GM18868 (cell line): ENCODE measurements around the gene C11orf54.
"Not testable (repeated sequence)": the region's sequence is repeated elsewhere in the genome, so short reads cannot be mapped to it uniquely, and the experiment has no call there.

Experiments used
- ATAC-seq: cut with Tn5 transposase; IDR thresholded peaks from one replicate; pipeline ENCODE4 v1.9.1; 2021; ENCODE audit warnings: mild to moderate bottlenecking, moderate library complexity; ENCODE audit not compliant: unreplicated experiment

Gene C11orf54

DNA sequence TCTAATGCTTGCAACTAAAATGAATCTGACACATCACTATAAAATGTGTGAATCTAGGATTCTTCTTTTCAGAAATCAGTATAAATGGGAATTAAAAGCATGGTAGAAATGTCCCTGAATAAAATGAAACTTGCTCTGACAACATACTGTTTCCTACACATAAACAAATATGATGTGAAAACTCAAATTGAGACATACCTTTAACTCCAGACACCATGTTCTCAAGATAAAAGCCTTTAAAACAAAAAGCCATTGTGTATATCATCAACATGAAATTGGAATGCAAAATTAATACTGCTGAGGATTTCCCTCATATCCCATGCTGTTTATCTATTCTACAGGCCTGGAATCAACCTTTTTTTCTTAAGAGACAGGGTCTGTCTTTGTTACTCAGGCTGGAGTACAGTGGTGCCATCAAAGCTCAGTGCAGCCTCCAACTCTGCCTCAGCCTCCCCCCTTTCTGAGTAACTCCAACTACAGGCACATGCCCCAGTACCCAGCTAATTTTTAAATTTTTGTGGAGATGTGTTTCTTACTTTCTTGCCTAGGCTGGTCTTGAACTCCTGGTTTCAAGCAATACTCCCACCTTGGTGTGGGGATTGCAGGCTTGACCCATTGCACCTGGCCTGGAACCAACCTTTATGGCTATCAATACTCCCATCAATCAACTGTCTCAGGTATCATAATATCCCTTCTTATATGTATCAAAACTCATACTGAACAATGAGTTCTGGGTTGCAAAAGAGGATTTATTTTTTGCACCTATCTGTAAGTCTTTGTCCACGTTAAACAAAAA, 6.8 kb upstream of the C11orf54 start:
- no peak for ATAC-seq

DNA sequence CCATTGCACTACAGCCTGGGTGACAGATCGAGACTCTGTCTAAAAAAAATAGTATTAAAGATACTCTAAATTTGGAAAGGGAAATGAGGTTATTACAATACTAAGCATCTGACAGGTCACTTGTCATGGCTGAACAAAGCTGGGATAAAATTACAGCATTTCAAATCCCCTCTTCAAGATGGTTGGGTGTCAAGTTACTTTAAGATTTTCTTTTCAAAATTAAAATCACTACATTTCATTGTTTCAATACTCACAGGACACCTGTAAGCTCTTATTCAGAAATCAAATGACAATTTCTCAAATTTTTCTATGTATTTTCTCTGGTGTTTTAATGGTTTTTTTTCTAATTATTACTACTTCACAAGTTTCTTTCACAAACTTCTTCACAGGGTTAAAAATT, 5.8 kb upstream of the C11orf54 start:
- ATAC-seq: no peak

DNA sequence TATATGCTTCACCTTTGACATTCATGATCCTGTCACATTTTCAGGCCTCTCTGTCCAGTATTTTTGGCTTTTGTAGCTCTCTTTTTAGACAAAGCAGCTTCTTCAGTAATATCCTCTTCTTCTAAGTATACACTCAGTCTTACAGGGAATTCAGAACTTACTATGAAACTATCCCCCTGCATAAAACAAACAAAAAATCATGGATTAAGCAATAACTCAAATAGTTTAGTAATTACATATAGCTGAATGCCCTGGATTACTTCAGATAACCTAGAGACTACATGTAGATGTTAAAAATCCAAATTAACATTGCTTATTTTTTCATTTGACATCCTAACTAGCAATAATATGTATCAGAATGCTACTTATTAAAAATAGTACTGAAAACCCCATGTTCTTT, 5.3 kb upstream of the C11orf54 start:
- no peak for ATAC-seq

DNA sequence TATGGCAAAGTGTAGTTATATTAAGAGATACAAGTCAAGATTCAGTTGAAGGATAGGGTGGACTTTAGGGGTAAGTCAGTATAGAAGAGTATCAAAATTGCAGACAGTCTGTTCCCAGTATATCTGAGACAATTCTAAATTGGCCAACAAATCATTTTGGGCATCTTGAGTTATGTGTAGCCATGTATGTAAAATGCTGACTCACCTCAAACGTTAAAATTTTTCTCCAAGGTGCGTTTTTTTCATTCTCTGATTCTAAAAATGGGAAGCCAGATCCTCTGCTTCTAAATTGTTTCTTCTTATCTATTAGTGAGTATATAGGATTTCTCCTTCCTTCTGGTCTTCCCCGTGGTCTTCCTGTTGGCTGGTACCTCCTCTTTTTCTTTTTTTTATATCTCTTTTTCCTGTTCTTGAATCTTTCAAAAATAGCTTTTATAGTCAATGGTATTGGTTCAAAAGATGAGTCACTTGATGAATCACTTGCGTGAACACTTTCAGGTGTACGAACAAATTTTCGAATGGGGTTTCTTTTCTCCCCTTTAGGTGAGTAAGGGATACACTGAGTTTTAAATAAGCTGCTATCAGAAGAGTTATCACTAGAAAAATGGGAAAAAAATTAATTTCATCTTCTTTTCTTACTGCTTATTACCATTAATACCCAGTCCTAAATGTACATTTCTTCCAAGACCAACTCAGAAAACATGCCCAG, 3.4 kb upstream of the C11orf54 start:
- no peak for ATAC-seq

GRCh38 chr11:93738647-93739081, 2.8 kb upstream of the C11orf54 start:
- no peak for ATAC-seq

GRCh38 chr11:93740031-93740729, 1.3 kb upstream of the C11orf54 start:
- peak; percentile 13 for ATAC-seq

DNA sequence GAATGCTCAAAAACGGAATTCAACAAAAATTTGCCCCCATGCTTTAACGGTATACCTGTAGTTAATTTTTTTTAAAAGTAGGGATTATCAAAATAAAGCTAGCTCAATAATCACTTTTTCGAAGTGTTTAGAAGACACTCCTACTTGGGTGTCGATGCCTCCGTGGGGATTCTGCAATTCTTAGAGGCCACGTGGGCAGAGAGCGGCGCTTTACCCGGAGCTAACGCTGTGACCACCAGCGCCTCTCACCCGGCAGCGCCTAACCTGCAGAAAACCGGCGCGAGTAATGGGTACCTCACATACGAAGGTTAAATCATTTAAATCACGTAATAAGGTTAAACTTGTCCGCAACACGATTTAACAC, 760 bp upstream of the C11orf54 start:
- ATAC-seq: peak; percentile 38

DNA sequence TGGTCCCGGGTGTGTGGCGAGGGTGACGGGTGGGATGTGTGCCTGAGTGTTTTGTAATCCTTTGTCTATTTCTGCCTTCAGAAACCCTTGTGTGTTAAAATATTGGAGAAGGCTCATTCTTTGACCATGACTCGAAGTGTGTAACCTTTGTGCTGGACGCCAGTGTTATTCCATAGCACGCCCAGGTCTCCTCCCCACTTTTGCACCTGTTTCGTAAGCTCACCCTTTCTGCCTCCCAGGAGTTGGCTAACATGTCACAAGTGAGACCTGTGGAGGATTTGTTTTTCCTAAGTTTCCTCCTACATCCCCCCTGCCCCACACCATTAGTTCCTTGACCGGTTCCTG, 382 bp downstream of the C11orf54 start:
- peak; percentile 7 for ATAC-seq

DNA sequence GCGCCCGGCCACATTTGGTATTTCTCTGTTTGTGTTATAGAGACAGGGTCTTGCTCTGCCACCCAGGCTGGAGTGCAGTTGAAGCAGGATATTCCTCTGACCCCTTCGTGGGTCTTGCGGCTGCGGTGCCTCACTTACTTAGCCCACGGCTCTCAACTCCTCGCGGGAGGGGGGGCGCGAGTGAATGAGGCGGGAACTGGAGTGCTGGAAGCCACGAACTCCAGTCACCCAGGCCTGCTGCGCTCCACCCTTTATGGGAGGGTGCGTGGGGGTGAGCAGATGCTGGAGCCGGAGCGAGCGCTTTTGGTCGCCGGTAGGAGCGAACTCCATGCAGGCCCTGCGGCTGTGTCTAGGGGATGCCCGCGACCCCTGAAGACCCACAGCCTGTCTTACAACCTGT, 1.8 kb downstream of the C11orf54 start:
- no peak for ATAC-seq

DNA sequence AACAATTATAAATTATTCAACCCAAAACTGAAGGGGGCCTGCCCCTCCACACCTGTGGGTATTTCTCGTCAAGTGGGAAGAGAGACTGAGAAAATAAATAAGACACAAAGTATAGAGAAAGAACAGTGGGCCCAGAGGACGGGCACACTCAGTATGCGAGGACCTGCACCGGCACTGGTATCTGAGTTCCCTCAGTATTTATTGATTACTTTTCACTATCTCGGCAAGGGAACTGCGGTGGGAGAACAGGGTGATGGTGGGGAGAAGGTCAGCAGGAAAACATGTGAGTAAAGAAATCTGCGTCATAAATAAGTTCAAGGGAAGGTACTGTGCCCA, 3.2 kb downstream of the C11orf54 start:
- ATAC-seq: no peak

GRCh38 chr11:93745005-93745755, 3.7 kb downstream of the C11orf54 start:
- ATAC-seq: not testable (repeated sequence)

DNA sequence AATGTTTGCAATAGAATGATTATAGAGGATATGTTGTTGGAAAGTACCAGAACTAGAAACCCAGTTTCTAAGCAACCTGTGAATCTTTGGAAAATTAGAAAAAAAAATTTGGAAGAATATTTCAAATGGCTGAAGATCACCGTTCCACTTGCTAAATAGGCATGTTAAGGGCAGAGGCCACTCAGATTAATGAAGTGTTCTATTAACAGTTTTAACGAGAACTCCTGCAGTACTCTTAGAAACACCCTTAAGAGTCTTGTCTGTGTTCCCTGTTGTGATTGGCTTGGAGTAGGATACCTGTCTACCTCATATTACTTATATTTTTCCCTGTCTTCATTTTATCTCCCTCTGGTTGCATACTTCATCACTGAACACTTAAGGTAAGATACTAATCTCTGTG, 4.6 kb downstream of the C11orf54 start:
- ATAC-seq: no peak

DNA sequence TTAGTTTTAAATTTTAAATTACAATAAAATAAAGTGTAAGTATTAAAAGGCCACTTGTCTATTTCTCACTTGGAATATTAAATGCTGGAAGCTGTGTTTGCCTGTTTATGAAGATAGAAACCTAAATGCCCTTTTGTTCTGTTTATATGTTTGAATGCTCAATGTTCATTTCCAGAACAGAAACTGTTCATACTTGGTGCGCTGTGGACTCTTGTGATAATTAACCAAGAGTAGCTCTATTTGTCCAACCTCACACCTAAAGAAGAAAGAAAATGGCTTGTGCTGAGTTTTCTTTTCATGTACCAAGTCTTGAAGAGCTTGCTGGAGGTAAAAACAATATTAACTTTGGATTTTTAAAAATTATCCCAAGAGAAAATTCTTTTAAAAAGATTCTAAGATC, 5.7 kb downstream of the C11orf54 start:
- no peak for ATAC-seq

DNA sequence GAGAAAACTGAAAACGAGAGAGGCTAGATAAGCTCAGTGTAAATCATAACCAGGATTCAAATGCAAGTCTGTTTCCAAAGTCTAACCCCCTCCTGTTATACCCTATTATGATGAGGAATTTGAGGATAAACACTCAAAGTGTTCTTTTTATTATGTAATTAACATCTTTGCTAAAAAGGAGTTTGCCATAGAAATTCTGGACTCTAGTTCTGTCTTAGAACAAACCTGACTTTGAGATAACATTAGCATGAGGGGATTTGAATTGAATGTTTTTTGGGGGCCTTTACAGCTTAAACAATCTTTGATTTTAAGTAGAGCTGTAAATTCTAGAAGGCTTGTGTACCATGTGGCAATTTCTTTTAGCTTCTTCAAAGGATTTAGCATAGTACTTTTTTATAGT, 9.5 kb downstream of the C11orf54 start:
- ATAC-seq: no peak

DNA sequence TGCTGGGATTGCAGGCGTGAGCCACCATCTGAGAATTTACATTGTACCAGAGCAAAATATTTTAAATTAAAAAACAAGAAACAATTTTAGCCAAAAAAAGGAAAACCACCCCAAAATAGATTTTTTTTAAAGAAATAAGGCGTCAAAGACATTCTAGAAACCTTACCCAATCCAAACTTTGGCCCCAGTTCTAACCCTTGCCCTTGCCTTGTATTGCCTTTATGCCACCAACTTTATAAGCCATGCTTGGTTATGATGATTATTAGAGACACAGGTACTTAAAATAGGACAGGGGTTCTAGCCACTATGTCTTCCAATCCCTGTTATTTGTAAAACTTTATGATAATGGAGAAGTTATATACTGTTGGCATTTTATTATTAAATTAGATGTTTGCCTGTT, 11.8 kb downstream of the C11orf54 start:
- ATAC-seq: no peak

DNA sequence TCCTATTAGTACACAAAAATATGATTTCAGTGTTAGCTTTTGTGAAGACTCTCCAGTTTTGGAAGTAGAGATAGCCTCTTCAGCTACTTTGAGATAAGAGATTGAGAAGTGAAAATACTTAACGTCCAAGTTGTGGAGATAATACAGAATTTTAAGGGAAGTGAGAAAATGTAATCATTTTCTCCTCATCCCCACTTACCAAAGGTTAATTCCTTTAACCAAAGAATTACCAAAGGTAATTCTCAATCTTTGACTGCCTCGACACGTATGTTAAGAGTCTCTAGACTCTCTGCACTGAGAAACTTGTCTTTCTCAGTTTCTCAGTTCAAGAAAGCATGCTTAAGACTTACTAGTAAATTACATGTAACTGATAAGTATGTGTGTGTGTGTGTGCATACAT, 15.3 kb downstream of the C11orf54 start:
- peak; percentile 80 for ATAC-seq

- no peak for ATAC-seq
Measured at GRCh38 chr11:93757301-93757700, 15.8 kb downstream of the C11orf54 start.

GRCh38 chr11:93757924-93758865, 16.7 kb downstream of the C11orf54 start:
- no peak for ATAC-seq

DNA sequence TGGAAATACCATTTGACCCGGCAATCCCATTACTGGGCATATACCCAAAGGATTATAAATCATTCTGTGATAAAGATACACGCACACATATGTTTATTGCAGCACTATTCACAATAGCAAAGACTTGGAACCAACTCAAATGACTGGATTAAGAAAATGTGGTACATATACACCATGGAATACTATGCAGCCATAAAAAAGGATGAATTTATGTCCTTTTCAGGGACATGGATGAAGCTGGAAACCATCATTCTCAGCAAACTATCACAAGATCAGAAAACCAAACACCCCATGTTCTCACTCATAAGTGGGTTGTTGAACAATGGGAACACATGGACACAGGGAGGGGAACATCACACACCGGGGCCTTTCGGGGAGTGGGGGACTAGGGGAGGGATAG, 17.7 kb downstream of the C11orf54 start:
- not testable (repeated sequence) for ATAC-seq

GRCh38 chr11:93761910-93762309, 20.4 kb downstream of the C11orf54 start:
- ATAC-seq: no peak
